ENCODE data around the gene GPR37L1.

- TF ChIP-seq CTCF (IDR thresholded peaks at IDR 0.05) (no peak), POLR2A (IDR thresholded peaks at IDR 0.05) (no peak)
These were observed 30.6 kb downstream of the GPR37L1 start for GRCh38 chr1:202153284-202153683.
